WTC11 (cell line): ENCODE measurements around the gene EN2.

Experiments used
- ATF2 ChIP-seq: sonication (generic); formaldehyde crosslinking; IDR thresholded peaks from 2 replicates; pipeline ENCODE4 v1.8.1; 2022; ENCODE audit warnings: low read depth, missing genetic modification reagents, borderline replicate concordance
- CTCF ChIP-seq: fragments of 200-600 bp; IDR thresholded peaks from 2 replicates; pipeline ENCODE4 v1.8.0; 2022; ENCODE audit warnings: antibody characterized with exemption
- E2F1 ChIP-seq: sonication (generic); formaldehyde crosslinking; IDR thresholded peaks from 2 replicates; pipeline ENCODE4 v1.8.0; 2022; ENCODE audit warnings: mild to moderate bottlenecking, missing genetic modification reagents
- E2F4 ChIP-seq: sonication (generic); formaldehyde crosslinking; IDR thresholded peaks from 2 replicates; pipeline ENCODE4 v1.8.1; 2022; ENCODE audit warnings: low read depth, mild to moderate bottlenecking, moderate library complexity, missing genetic modification reagents, borderline replicate concordance
- FOXJ3 ChIP-seq: sonication (generic); formaldehyde crosslinking; IDR thresholded peaks from 2 replicates; pipeline ENCODE4 v1.9.0; 2021; ENCODE audit warnings: missing genetic modification reagents, mild to moderate bottlenecking, borderline replicate concordance
- JUN ChIP-seq: sonication (generic); formaldehyde crosslinking; IDR thresholded peaks from 2 replicates; pipeline ENCODE4 v1.8.0; 2023; ENCODE audit warnings: mild to moderate bottlenecking, missing genetic modification reagents
- PREB ChIP-seq: sonication (generic); formaldehyde crosslinking; IDR thresholded peaks from 2 replicates; pipeline ENCODE4 v1.8.1; 2022; ENCODE audit warnings: mild to moderate bottlenecking, missing genetic modification reagents, moderate library complexity, borderline replicate concordance
- RELA ChIP-seq: sonication (generic); formaldehyde crosslinking; IDR thresholded peaks from 2 replicates; pipeline ENCODE4 v1.8.1; 2022; ENCODE audit warnings: missing genetic modification reagents, mild to moderate bottlenecking, borderline replicate concordance
- SP1 ChIP-seq: sonication (generic); formaldehyde crosslinking; conservative IDR thresholded peaks from 2 replicates; pipeline ENCODE4 v1.8.1; 2022; ENCODE audit warnings: missing genetic modification reagents
- STAT6 ChIP-seq: sonication (generic); formaldehyde crosslinking; conservative IDR thresholded peaks from 2 replicates; pipeline ENCODE4 v1.8.1; 2023; ENCODE audit warnings: mild to moderate bottlenecking, low read depth, missing genetic modification reagents, moderate library complexity
- TEAD4 ChIP-seq: sonication (generic); formaldehyde crosslinking; IDR thresholded peaks from 2 replicates; pipeline ENCODE4 v1.8.0; 2022; ENCODE audit warnings: mild to moderate bottlenecking, missing genetic modification reagents
- ZNF281 ChIP-seq: sonication (generic); formaldehyde crosslinking; IDR thresholded peaks from 2 replicates; pipeline ENCODE4 v1.8.0; 2023; ENCODE audit warnings: mild to moderate bottlenecking, missing genetic modification reagents
- ZNF671 ChIP-seq: fragments of 250-450 bp; sonication (Bioruptor Pico); IDR thresholded peaks from 2 replicates; pipeline ENCODE4 v1.8.0; 2021; ENCODE audit warnings: mild to moderate bottlenecking

GRCh38 chr7:155486783-155487508 lies 29.0 kb downstream of the EN2 start:
- no peak for TF ChIP-seq STAT6
- TF ChIP-seq RELA (CRISPR knock-in tag), result no peak
- TF ChIP-seq SP1 (CRISPR knock-in tag), result no peak
- TF ChIP-seq CTCF, result no peak
- TF ChIP-seq ATF2, result no peak
- no peak for TF ChIP-seq JUN (CRISPR knock-in tag)
- no peak for TF ChIP-seq FOXJ3 (CRISPR knock-in tag)
- no peak for TF ChIP-seq PREB (CRISPR knock-in tag)
- no peak for TF ChIP-seq ZNF281 (CRISPR knock-in tag)
- no peak for TF ChIP-seq E2F4 (CRISPR knock-in tag)
- TF ChIP-seq E2F1 (CRISPR knock-in tag), result no peak
- TF ChIP-seq ZNF671 (CRISPR knock-in tag), result no peak
- no peak for TF ChIP-seq TEAD4 (CRISPR knock-in tag)
